IMR-90 (cell line): ENCODE results near the gene IRF2. TPM values are rescaled to one million over a fixed set of nuclear protein-coding genes. Genes with fewer than 3 reads are reported as not detected.

Source experiments
- ATAC-seq: fragments of 200-7000 bp; cut with Tn5 transposase; 2 replicates; pipeline ENCODE4 v1.9.1; 2020; ENCODE audit warnings: low read depth, mild to moderate bottlenecking, moderate library complexity
- BruUV-seq: library from RNA; stranded (reverse); fragments of 400-500 nt; replicated peaks from 2 replicates; lab custom pipeline; 2021; lab: Mats Ljungman, UMichigan
- CTCF ChIA-PET: fragments of 300-600 bp; formaldehyde crosslinking; extraction: SDS; loops from one replicate; lab custom pipeline; 2021; ENCODE audit warnings: antibody characterized with exemption; lab: Yijun Ruan, JAX
- POLR2A ChIA-PET: fragments of 300-600 bp; sonication (Branson Sonifier 250); formaldehyde crosslinking; loops from one replicate; lab custom pipeline; 2022; ENCODE audit warnings: antibody characterized with exemption; ENCODE audit not compliant: unreplicated experiment; lab: Charles Lee
- DNase-seq: peaks from one replicate; pipeline ENCODE4 v3.0.0; 2013
- H2AFZ ChIP-seq: replicated peaks from 2 replicates; pipeline ENCODE3; 2013; ENCODE audit warnings: low read length, mild to moderate bottlenecking; ENCODE audit not compliant: poor library complexity
- H2AK5ac ChIP-seq: 2 replicates; pipeline ENCODE4 v1.6.1; 2013; ENCODE audit warnings: low read depth, low read length, inconsistent platforms
- H2AK9ac ChIP-seq: replicated peaks from 2 replicates; pipeline ENCODE3; 2013; ENCODE audit warnings: mild to moderate bottlenecking, low read depth, low read length, moderate library complexity; ENCODE audit not compliant: poor library complexity
- H2BK120ac ChIP-seq: 2 replicates; pipeline ENCODE4 v1.6.1; 2013; ENCODE audit warnings: low read depth, low read length, inconsistent platforms
- H2BK15ac ChIP-seq: 3 replicates; pipeline ENCODE4 v1.6.1; 2013; ENCODE audit warnings: low read depth, low read length, inconsistent platforms
- H2BK20ac ChIP-seq: 2 replicates; pipeline ENCODE4 v1.6.1; 2013; ENCODE audit warnings: low read depth, mild to moderate bottlenecking, inconsistent platforms, low read length, moderate library complexity
- H2BK5ac ChIP-seq: 2 replicates; pipeline ENCODE4 v1.6.1; 2013; ENCODE audit warnings: mild to moderate bottlenecking, low read depth, low read length, inconsistent platforms; ENCODE audit not compliant: poor library complexity, severe bottlenecking
- H3K14ac ChIP-seq: replicated peaks from 2 replicates; pipeline ENCODE4 v1.6.1; 2013; ENCODE audit warnings: low read depth, low read length, inconsistent platforms
- H3K18ac ChIP-seq: 2 replicates; pipeline ENCODE4 v1.6.1; 2013; ENCODE audit warnings: low read depth, low read length, control low read depth
- H3K23ac ChIP-seq: 2 replicates; pipeline ENCODE4 v1.6.1; 2013; ENCODE audit warnings: low read depth, low read length, inconsistent platforms
- H3K27ac ChIP-seq: 2 replicates; pipeline ENCODE4 v1.5.1; 2013; ENCODE audit warnings: mild to moderate bottlenecking, control low read depth, low read length; ENCODE audit not compliant: insufficient read depth
- H3K27me3 ChIP-seq: 2 replicates; pipeline ENCODE4 v1.6.1; 2013; ENCODE audit warnings: low read length; ENCODE audit not compliant: control insufficient read depth, insufficient read depth
- H3K36me3 ChIP-seq: 2 replicates; pipeline ENCODE4 v1.6.1; 2013; ENCODE audit warnings: low read length, mixed read lengths; ENCODE audit not compliant: control insufficient read depth, insufficient read depth
- H3K4ac ChIP-seq: 2 replicates; pipeline ENCODE4 v1.6.1; 2013; ENCODE audit warnings: low read depth, low read length, inconsistent platforms
- H3K4me1 ChIP-seq: 2 replicates; pipeline ENCODE4 v1.6.1; 2013; ENCODE audit warnings: low read length, mixed read lengths; ENCODE audit not compliant: control insufficient read depth, insufficient read depth
- H3K4me2 ChIP-seq: 2 replicates; pipeline ENCODE4 v1.6.1; 2013; ENCODE audit warnings: low read depth, mild to moderate bottlenecking, control low read depth, low read length, moderate library complexity
- H3K4me3 ChIP-seq: 2 replicates; pipeline ENCODE4 v1.5.1; 2013; ENCODE audit warnings: low read depth, mild to moderate bottlenecking, control low read depth, low read length, moderate library complexity; ENCODE audit not compliant: insufficient read depth
- H3K56ac ChIP-seq: 2 replicates; pipeline ENCODE4 v1.6.1; 2013; ENCODE audit warnings: low read length, inconsistent platforms; ENCODE audit not compliant: insufficient read depth; ENCODE audit errors: extremely low read depth
- H3K79me1 ChIP-seq, 2 experiments: 2 replicates each; pipeline ENCODE4 v1.6.1; 2013; ENCODE audit warnings: low read length in 2 of 2, inconsistent platforms in 1 of 2, low read depth in 1 of 2
- H3K9ac ChIP-seq: 2 replicates; pipeline ENCODE4 v1.6.1; 2013; ENCODE audit warnings: low read depth, low read length, control low read depth
- H3K9me1 ChIP-seq: 2 replicates; pipeline ENCODE4 v1.6.1; 2013; ENCODE audit warnings: low read length, inconsistent platforms; ENCODE audit not compliant: insufficient read depth
- H3K9me3 ChIP-seq: 2 replicates; pipeline ENCODE4 v1.6.1; 2013; ENCODE audit warnings: low read length; ENCODE audit not compliant: control insufficient read depth, insufficient read depth
- H4K20me1 ChIP-seq: 2 replicates; pipeline ENCODE4 v1.6.1; 2013; ENCODE audit warnings: low read length, inconsistent platforms; ENCODE audit not compliant: insufficient read depth
- H4K5ac ChIP-seq: 2 replicates; pipeline ENCODE4 v1.6.1; 2013; ENCODE audit warnings: mild to moderate bottlenecking, low read depth, low read length, control low read depth
- H4K8ac ChIP-seq, 2 experiments: 2 replicates each; pipeline ENCODE4 v1.6.1; 2013; ENCODE audit warnings: low read depth in 2 of 2, low read length in 2 of 2, control low read depth in 1 of 2, inconsistent platforms in 1 of 2
- H4K91ac ChIP-seq: 2 replicates; pipeline ENCODE4 v1.6.1; 2013; ENCODE audit warnings: low read depth, low read length, inconsistent platforms; ENCODE audit not compliant: insufficient read depth
- BHLHE40 ChIP-seq: fragments of 150-350 bp; IDR thresholded peaks from 2 replicates; pipeline ENCODE4 v1.6.1; 2016; ENCODE audit warnings: mild to moderate bottlenecking, low read depth, low read length
- CEBPB ChIP-seq: IDR thresholded peaks from 2 replicates; pipeline ENCODE4 v1.6.1; 2012; ENCODE audit warnings: low read depth, low read length, improper control_type of control experiment
- CHD1 ChIP-seq: IDR thresholded peaks from 2 replicates; pipeline ENCODE4 v1.6.1; 2012; ENCODE audit warnings: low read depth, low read length, improper control_type of control experiment
- CTCF ChIP-seq: conservative IDR thresholded peaks from 2 replicates; pipeline ENCODE4 v1.5.1; 2012; ENCODE audit warnings: mild to moderate bottlenecking, low read depth, low read length, improper control_type of control experiment
- ELK1 ChIP-seq: fragments of 150-350 bp; IDR thresholded peaks from 2 replicates; pipeline ENCODE4 v1.6.1; 2016; ENCODE audit warnings: low read depth, mild to moderate bottlenecking, low read length, moderate library complexity, borderline replicate concordance
- FOS ChIP-seq: fragments of 150-350 bp; IDR thresholded peaks from 2 replicates; pipeline ENCODE4 v1.6.1; 2016; ENCODE audit warnings: low read depth, low read length
- MAFK ChIP-seq: IDR thresholded peaks from 2 replicates; pipeline ENCODE4 v1.6.1; 2012; ENCODE audit warnings: low read depth, low read length, improper control_type of control experiment
- MAZ ChIP-seq: IDR thresholded peaks from 2 replicates; pipeline ENCODE4 v1.6.1; 2012; ENCODE audit warnings: low read depth, mild to moderate bottlenecking, low read length, improper control_type of control experiment, moderate library complexity, borderline replicate concordance
- MXI1 ChIP-seq: IDR thresholded peaks from 2 replicates; pipeline ENCODE4 v1.6.1; 2012; ENCODE audit warnings: low read depth, mild to moderate bottlenecking, low read length, moderate library complexity, borderline replicate concordance
- NFE2L2 ChIP-seq: fragments of 150-350 bp; IDR thresholded peaks from 2 replicates; pipeline ENCODE4 v1.6.1; 2016; ENCODE audit warnings: low read depth, mild to moderate bottlenecking, low read length
- POLR2A ChIP-seq: IDR thresholded peaks from 2 replicates; pipeline ENCODE4 v1.6.1; 2012; ENCODE audit warnings: mild to moderate bottlenecking, low read depth, low read length
- RAD21 ChIP-seq: IDR thresholded peaks from 2 replicates; pipeline ENCODE4 v1.6.1; 2012; ENCODE audit warnings: low read length, improper control_type of control experiment
- RCOR1 ChIP-seq: IDR thresholded peaks from 2 replicates; pipeline ENCODE4 v1.6.1; 2012; ENCODE audit warnings: mild to moderate bottlenecking, low read length, improper control_type of control experiment; ENCODE audit not compliant: insufficient replicate concordance
- RFX5 ChIP-seq: IDR thresholded peaks from 2 replicates; pipeline ENCODE4 v1.8.0; 2012; ENCODE audit warnings: low read depth, mild to moderate bottlenecking, low read length, moderate library complexity
- SMC3 ChIP-seq: fragments of 150-350 bp; IDR thresholded peaks from 2 replicates; pipeline ENCODE4 v1.6.1; 2016; ENCODE audit warnings: low read depth, mild to moderate bottlenecking, antibody characterized with exemption, low read length, moderate library complexity
- WGBS, 2 experiments: methylation state at CpG; one replicate each; pipeline versions ENCODE4 v1.1.5 to v1.1.7; 2013; ENCODE audit warnings: missing lambda C conversion rate in 2 of 2; ENCODE audit not compliant: insufficient read length in 1 of 2; ENCODE audit errors: extremely low coverage in 2 of 2; 5-methylcytosine and 5-hydroxymethylcytosine counted together
- dilution Hi-C: fragments of 300-500 bp; cut with HindIII; formaldehyde crosslinking; loops from one replicate; pipeline ENCODE4 v1.14.3; 2018; ENCODE audit warnings: low sequenced_read_pairs; ENCODE audit not compliant: unreplicated experiment
- in situ Hi-C: fragments of 300-500 bp; cut with MboI; formaldehyde crosslinking; loops from 3 replicates; pipeline ENCODE4 v1.14.3; 2019; ENCODE audit warnings: low sequenced_read_pairs, inconsistent platforms, mixed read lengths
- intact Hi-C: fragments of 100-400 bp; cut with micrococcal nuclease; formaldehyde crosslinking; loops from 2 replicates; pipeline ENCODE4 v1.10.0; 2022
- polyA plus RNA-seq, 3 experiments: library from polyadenylated mRNA; depleted of rRNA; stranded (reverse); fragments of >200 nt; gene quantifications; 2 replicates each; pipeline ENCODE4 v1.2.3, GENCODE V29; 2012; ENCODE audit warnings: low replicate concordance in 1 of 3
- total RNA-seq: library from RNA; depleted of rRNA; stranded (reverse); fragments of >200 nt; gene quantifications from 2 replicates; pipeline ENCODE4 v1.2.3, GENCODE V29; 2012

Gene IRF2
- total and polyA plus RNA-seq, 2 of the 4 experiments (the other 2 are of a cell fraction) = 16.5 to 21.9 TPM

- Histone ChIP-seq H3K27ac (no peak overlapping the region), H3K23ac (0 out of 2 replicates have a peak overlapping the region, but pooled peaks have one; percentile 16), H2AK5ac (no peak overlapping the region), H2BK20ac (no peak overlapping the region), H3K56ac (no peak overlapping the region), H3K4me3 (no peak overlapping the region), H3K9me3 (no peaks in the 10 kb centered on the region), H2AK9ac (no peak overlapping the region), H4K20me1 (peaks cover 35% of the 10 kb centered on the region; the same call in 1 of the 2 replicates), H4K91ac (no peak overlapping the region), H3K79me1 (peaks cover 44 to 63% of the 10 kb centered on the region in 2 experiments), H3K9ac (no peak overlapping the region), H3K9me1 (peaks cover 13% of the 10 kb centered on the region), H2BK5ac (no peak overlapping the region), H3K4me2 (no peak overlapping the region), H3K36me3 (no peaks in the 10 kb centered on the region; the same call in 1 of the 2 replicates), H3K4ac (no peak overlapping the region), H4K8ac (no peak overlapping the region), H4K5ac (no peak overlapping the region), H3K4me1 (peaks cover 8% of the 10 kb centered on the region), H2BK120ac (no peak overlapping the region), H3K18ac (no peak overlapping the region), H2AFZ (no peak overlapping the region), H3K14ac (no peak overlapping the region), H2BK15ac (no peak overlapping the region), H3K27me3 (no peaks in the 10 kb centered on the region)
- DNase-seq (no peak), ATAC-seq (no peak)
- ChIA-PET POLR2A (no interaction called here), CTCF (no interaction called here)
- intact Hi-C loops (no loop called here), in situ Hi-C loops (no loop called here), dilution Hi-C loops (no loop called here)
- no TSS peak for BruUV-seq
- WGBS, 2 experiments = 80% methylated on average over 1 of the region's 7 CpGs; no CpG with 5 or more reads in 1 of the 2 experiments
- no peak for TF ChIP-seq CHD1
- TF ChIP-seq RCOR1 = no peak
- TF ChIP-seq FOS = no peak
- TF ChIP-seq CEBPB = no peak
- no peak for TF ChIP-seq SMC3
- no peak for TF ChIP-seq RFX5
- no peak for TF ChIP-seq NFE2L2
- TF ChIP-seq ELK1 = no peak
- TF ChIP-seq BHLHE40 = no peak
- no peak for TF ChIP-seq MAFK
- no peak for TF ChIP-seq MXI1
- no peak for TF ChIP-seq POLR2A
- TF ChIP-seq MAZ = no peak
- TF ChIP-seq CTCF = no peak
- no peak for TF ChIP-seq RAD21
These were observed 12.5 kb downstream of the IRF2 start for GRCh38 chr4:184461711-184462441.
